ENCODE data around the gene SNTG2.

SNTG2 gene

GRCh38 chr2:1318366-1319009 lies 367.8 kb downstream of the SNTG2 start:
- no peak for DNase-seq (ENCODE audit: low read depth)

GRCh38 chr2:1319393-1319792 lies 368.7 kb downstream of the SNTG2 start:
- no peak for DNase-seq (ENCODE audit: low read depth)

- no peak for DNase-seq (ENCODE audit: low read depth)
These were observed 370.7 kb downstream of the SNTG2 start for GRCh38 chr2:1321321-1321720.

GRCh38 chr2:1324884-1325283 lies 374.2 kb downstream of the SNTG2 start:
- no peak for DNase-seq (ENCODE audit: low read depth)

- no peak for DNase-seq (ENCODE audit: low read depth)
These were observed 378.0 kb downstream of the SNTG2 start for GRCh38 chr2:1328684-1329083.

- DNase-seq (ENCODE audit: low read depth): no peak
These were observed 388.9 kb downstream of the SNTG2 start for GRCh38 chr2:1339388-1340140.

GRCh38 chr2:1340141-1340512 lies 389.5 kb downstream of the SNTG2 start:
- DNase-seq (ENCODE audit: low read depth): no peak

- DNase-seq (ENCODE audit: low read depth): no peak
These were observed 390.9 kb downstream of the SNTG2 start for GRCh38 chr2:1341404-1342120.

GRCh38 chr2:1348789-1349188 lies 398.1 kb downstream of the SNTG2 start:
- DNase-seq (ENCODE audit: low read depth): no peak

- no peak for DNase-seq (ENCODE audit: low read depth)
These were observed 399.5 kb downstream of the SNTG2 start for GRCh38 chr2:1350111-1350510.

GRCh38 chr2:1353124-1353523 lies 402.5 kb downstream of the SNTG2 start:
- DNase-seq (ENCODE audit: low read depth): no peak

- no peak for DNase-seq (ENCODE audit: low read depth)
These were observed 402.9 kb downstream of the SNTG2 start for GRCh38 chr2:1353543-1353942.

- no peak for DNase-seq (ENCODE audit: low read depth)
These were observed 409.5 kb downstream of the SNTG2 start for GRCh38 chr2:1360144-1360543.

- no peak for DNase-seq (ENCODE audit: low read depth)
These were observed 410.1 kb downstream of the SNTG2 start for GRCh38 chr2:1360557-1361250.

- DNase-seq (ENCODE audit: low read depth): no peak
These were observed 412.7 kb downstream of the SNTG2 start for GRCh38 chr2:1363367-1363766.

GRCh38 chr2:1366546-1367134 lies 416.0 kb downstream of the SNTG2 start:
- no peak for DNase-seq (ENCODE audit: low read depth)

GRCh38 chr2:1367601-1368000 lies 417.0 kb downstream of the SNTG2 start:
- no peak for DNase-seq (ENCODE audit: low read depth)

- DNase-seq (ENCODE audit: low read depth): no peak
These were observed 419.3 kb downstream of the SNTG2 start for GRCh38 chr2:1369905-1370304.

- DNase-seq (ENCODE audit: low read depth): no peak
These were observed 419.8 kb downstream of the SNTG2 start for GRCh38 chr2:1370461-1370860.

GRCh38 chr2:1371082-1371481 lies 420.4 kb downstream of the SNTG2 start:
- DNase-seq (ENCODE audit: low read depth): no peak

- DNase-seq (ENCODE audit: low read depth): no peak
These were observed 423.2 kb downstream of the SNTG2 start for GRCh38 chr2:1373830-1374229.

GRCh38 chr2:1374287-1374686 lies 423.6 kb downstream of the SNTG2 start:
- no peak for DNase-seq (ENCODE audit: low read depth)

Data from iris pigment epithelial cell (primary cell).